CD4-positive, alpha-beta T cell (primary cell): ENCODE results near the gene STEAP3. TPM values are rescaled to one million over a fixed set of nuclear protein-coding genes. Genes with fewer than 3 reads are reported as not detected.

Experiments
- ATAC-seq: fragments of 200-7000 bp; cut with Tn5 transposase; one replicate; pipeline ENCODE4 v1.10.0; 2022; ENCODE audit warnings: mild to moderate bottlenecking; ENCODE audit not compliant: poor library complexity
- CTCF ChIA-PET: fragments of 350-600 bp; sonication (Branson Sonifier 250); formaldehyde crosslinking; loops from one replicate; lab custom pipeline; 2021; ENCODE audit warnings: antibody characterized with exemption, inconsistent platforms; lab: Charles Lee
- POLR2A ChIA-PET: fragments of 350-600 bp; sonication (Branson Sonifier 250); formaldehyde crosslinking; loops from one replicate; lab custom pipeline; 2021; ENCODE audit warnings: antibody characterized with exemption, inconsistent platforms; lab: Charles Lee
- DNase-seq, 14 experiments: peaks; one replicate each; pipeline ENCODE4 v3.0.0-alpha.2; 2013 to 2020; ENCODE audit warnings: mixed read lengths in 2 of 14
- H3K27ac ChIP-seq, 2 donors: one replicate each; pipeline versions ENCODE4 v1.5.1 to v1.7.0; 2013; ENCODE audit warnings: low read length in 2 of 2, low read depth in 1 of 2, mild to moderate bottlenecking in 1 of 2
- H3K27me3 ChIP-seq, 2 experiments: 1 replicate in 1 of 2; 2 replicates in 1 of 2; pipeline versions ENCODE4 v1.6.1 to v1.7.0; 2013; ENCODE audit warnings: low read length in 2 of 2, control low read depth in 1 of 2, mild to moderate bottlenecking in 1 of 2, moderate library complexity in 1 of 2; ENCODE audit not compliant: insufficient read depth in 2 of 2, control insufficient read depth in 1 of 2
- H3K36me3 ChIP-seq: one replicate; pipeline ENCODE4 v1.6.1; 2013; ENCODE audit warnings: low read length, control low read depth; ENCODE audit not compliant: insufficient read depth
- H3K4me1 ChIP-seq: one replicate; pipeline ENCODE4 v1.6.1; 2013; ENCODE audit warnings: low read length, control low read depth; ENCODE audit not compliant: insufficient read depth
- H3K4me3 ChIP-seq: one replicate; pipeline ENCODE4 v1.5.1; 2013; ENCODE audit warnings: mild to moderate bottlenecking, low read length, moderate library complexity
- H3K9me3 ChIP-seq, 2 experiments: 1 replicate in 1 of 2; 2 replicates in 1 of 2; pipeline versions ENCODE4 v1.6.1 to v1.7.0; 2013; ENCODE audit warnings: low read length in 2 of 2, mild to moderate bottlenecking in 2 of 2, control low read depth in 1 of 2, moderate library complexity in 1 of 2; ENCODE audit not compliant: control insufficient read depth in 1 of 2, insufficient read depth in 1 of 2
- H3K27ac Mint-ChIP-seq: one replicate; pipeline ENCODE4 v1.8.0; 2020; ENCODE audit warnings: mixed read lengths
- H3K27me3 Mint-ChIP-seq: one replicate; pipeline ENCODE4 v1.8.0; 2021; ENCODE audit warnings: mixed read lengths
- H3K36me3 Mint-ChIP-seq: one replicate; pipeline ENCODE4 v1.8.0; 2021; ENCODE audit warnings: low read depth, mixed read lengths
- H3K4me1 Mint-ChIP-seq: one replicate; pipeline ENCODE4 v1.8.0; 2021; ENCODE audit warnings: low read depth, mixed read lengths
- H3K4me3 Mint-ChIP-seq: one replicate; pipeline ENCODE4 v1.8.0; 2020; ENCODE audit warnings: mild to moderate bottlenecking, mixed read lengths
- H3K9me3 Mint-ChIP-seq: one replicate; pipeline ENCODE4 v1.8.0; 2020; ENCODE audit warnings: mixed read lengths
- intact Hi-C, 2 experiments: fragments of 100-400 bp; cut with DNase I in 1 of 2; cut with micrococcal nuclease in 1 of 2; formaldehyde crosslinking; loops; one replicate each; pipeline versions ENCODE4 v1.15.1 to v1.9.0; 2023 to 2025; cut with DNase I, micrococcal nuclease
- total RNA-seq, 174 experiments: library from RNA in 2 of 174; stranded (reverse) in 2 of 174; gene quantifications; one replicate each; pipeline ENCODE4 v1.2.3 and lab custom pipeline; 2021 to 2026
- TF ChIP-seq, protein P1 (sequence below): fragments of 200-600 bp; IDR thresholded peaks from one replicate; pipeline ENCODE4 v1.8.0; 2022; ENCODE audit warnings: antibody characterized with exemption, mild to moderate bottlenecking

Gene STEAP3
- total RNA-seq, 2 experiments from 2014 or later: not detected

DNA sequence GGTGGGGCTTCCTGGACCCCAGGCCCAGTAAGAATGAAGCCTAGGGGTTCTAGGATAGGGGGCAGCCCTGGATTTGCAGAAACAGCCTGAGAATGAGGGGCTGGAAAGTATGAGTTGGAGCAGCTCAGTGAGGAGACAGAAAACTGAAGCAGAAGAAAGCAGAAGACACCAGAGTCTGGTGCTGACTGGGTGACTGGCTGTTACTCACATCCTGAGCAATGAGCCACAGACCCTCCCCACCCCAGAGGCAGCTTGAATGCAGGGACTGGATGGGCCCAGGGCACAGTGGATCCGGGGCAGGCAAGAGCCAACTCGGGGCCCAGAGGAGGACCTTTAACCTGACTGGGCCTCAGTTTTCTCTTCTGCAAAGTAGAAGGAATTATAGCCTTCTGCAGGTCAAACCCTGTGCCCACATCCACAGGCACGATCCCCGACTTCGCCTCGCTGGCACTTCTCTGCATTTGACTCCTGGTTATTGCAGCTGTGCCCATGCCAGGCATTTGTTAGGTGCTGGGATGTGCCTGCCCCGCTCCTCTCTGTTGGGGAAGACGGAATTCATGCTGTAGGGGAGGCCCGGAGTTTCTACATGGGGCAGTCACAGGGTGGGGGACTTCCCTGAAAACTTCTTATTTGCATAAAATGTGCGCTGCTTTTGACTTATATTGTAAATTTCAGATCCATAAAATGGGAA is 8.5 kb downstream of the STEAP3 start:
- no peaks in the 10 kb centered on the region for H3K9me3 Mint-ChIP-seq
- Histone ChIP-seq H3K36me3 (no peaks in the 10 kb centered on the region), H3K27me3 (no peaks in the 10 kb centered on the region), H3K27ac (no peak overlapping the region), H3K4me1 (no peaks in the 10 kb centered on the region), H3K9me3 (no peaks in the 10 kb centered on the region), H3K4me3 (no peak overlapping the region)
- ATAC-seq (no peak), DNase-seq (no peak)
- ChIA-PET CTCF (no interaction called here), POLR2A (no interaction called here)
- no peak overlapping the region for H3K4me3 Mint-ChIP-seq
- no peaks in the 10 kb centered on the region for H3K36me3 Mint-ChIP-seq
- TF ChIP-seq, protein P1, sequence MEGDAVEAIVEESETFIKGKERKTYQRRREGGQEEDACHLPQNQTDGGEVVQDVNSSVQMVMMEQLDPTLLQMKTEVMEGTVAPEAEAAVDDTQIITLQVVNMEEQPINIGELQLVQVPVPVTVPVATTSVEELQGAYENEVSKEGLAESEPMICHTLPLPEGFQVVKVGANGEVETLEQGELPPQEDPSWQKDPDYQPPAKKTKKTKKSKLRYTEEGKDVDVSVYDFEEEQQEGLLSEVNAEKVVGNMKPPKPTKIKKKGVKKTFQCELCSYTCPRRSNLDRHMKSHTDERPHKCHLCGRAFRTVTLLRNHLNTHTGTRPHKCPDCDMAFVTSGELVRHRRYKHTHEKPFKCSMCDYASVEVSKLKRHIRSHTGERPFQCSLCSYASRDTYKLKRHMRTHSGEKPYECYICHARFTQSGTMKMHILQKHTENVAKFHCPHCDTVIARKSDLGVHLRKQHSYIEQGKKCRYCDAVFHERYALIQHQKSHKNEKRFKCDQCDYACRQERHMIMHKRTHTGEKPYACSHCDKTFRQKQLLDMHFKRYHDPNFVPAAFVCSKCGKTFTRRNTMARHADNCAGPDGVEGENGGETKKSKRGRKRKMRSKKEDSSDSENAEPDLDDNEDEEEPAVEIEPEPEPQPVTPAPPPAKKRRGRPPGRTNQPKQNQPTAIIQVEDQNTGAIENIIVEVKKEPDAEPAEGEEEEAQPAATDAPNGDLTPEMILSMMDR: no peak
- no peaks in the 10 kb centered on the region for H3K27me3 Mint-ChIP-seq
- no peak overlapping the region for H3K27ac Mint-ChIP-seq
- intact Hi-C loops: loop anchor here in 1 of 2 experiments (5.0 kb wide), 1 partner anchor 245 kb away; no protein-coding TSS in a partner anchor
- no peaks in the 10 kb centered on the region for H3K4me1 Mint-ChIP-seq

DNA sequence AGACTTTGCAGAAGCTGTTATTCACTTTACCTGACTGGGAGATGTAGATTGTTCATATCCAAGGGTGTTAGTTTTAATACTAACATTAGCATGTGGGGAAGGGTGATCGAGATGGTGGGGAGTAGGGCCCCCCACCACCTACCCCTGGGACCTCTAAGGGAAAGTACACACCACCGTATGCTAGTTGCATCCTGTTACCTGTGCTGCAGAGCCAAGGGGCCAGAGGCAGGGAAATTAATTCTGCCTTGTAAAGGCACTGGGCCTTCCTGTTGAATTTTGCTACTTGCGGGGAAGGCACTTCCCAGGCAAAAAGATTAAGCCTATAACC is 9.0 kb downstream of the STEAP3 start:
- H3K9me3 Mint-ChIP-seq: no peaks in the 10 kb centered on the region
- no peak overlapping the region for H3K4me3 Mint-ChIP-seq
- CTCF ChIA-PET: no interaction called here

DNA sequence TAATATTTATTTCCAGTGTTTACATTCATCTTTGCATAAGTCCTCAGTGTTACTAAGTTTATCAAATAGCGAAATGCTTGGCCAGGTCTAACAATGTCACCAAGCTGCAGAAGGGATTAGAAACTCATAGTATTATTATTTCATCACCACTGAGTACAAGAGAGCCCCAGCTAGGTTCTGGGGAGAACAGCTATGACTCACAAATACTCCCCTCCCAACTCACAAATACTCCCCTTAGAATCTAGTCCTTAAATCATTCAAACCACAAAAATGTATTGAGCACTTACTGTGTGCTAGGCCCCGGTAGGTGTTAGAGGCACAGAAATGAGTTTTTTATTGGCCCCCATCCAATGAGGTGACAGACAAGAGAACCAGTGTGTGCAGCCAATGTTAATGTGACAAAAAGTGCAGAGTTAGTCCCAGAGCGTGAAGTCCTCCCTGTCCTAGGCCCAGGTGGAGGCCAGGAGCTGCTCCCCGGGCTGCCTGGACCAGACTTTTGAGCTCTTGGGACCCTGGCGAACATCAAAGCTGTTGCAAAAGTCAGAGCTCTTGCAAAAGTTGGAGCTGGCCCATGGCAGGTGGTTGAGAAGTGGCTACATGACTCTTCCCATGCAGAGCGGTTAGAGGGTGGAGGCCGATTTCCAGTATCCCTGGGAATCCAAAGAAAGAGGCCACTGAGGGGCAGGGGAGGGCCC is 9.8 kb downstream of the STEAP3 start:
- H3K4me3 ChIP-seq: no peak overlapping the region
- H3K27ac ChIP-seq: no peak overlapping the region
- no peak overlapping the region for H3K27ac Mint-ChIP-seq
- H3K27me3 ChIP-seq: no peaks in the 10 kb centered on the region
- H3K4me1 Mint-ChIP-seq: no peaks in the 10 kb centered on the region
- no peaks in the 10 kb centered on the region for H3K9me3 Mint-ChIP-seq
- H3K4me3 Mint-ChIP-seq: no peak overlapping the region
- no peaks in the 10 kb centered on the region for H3K4me1 ChIP-seq
- no peak for DNase-seq
- ChIA-PET CTCF (no interaction called here), POLR2A (no interaction called here)
- TF ChIP-seq, protein P1: no peak
- no peaks in the 10 kb centered on the region for H3K36me3 Mint-ChIP-seq
- intact Hi-C loops: loop anchor here in 1 of 2 experiments (5.0 kb wide), 1 partner anchor 244 kb away; no protein-coding TSS in a partner anchor
- H3K9me3 ChIP-seq: no peaks in the 10 kb centered on the region
- no peaks in the 10 kb centered on the region for H3K27me3 Mint-ChIP-seq
- ATAC-seq: no peak
- no peaks in the 10 kb centered on the region for H3K36me3 ChIP-seq

More for the DNA sequence above, 9.0 kb downstream of the STEAP3 start:
- H3K4me3 ChIP-seq: no peak overlapping the region
- no peaks in the 10 kb centered on the region for H3K27me3 Mint-ChIP-seq
- POLR2A ChIA-PET: no interaction called here
- H3K27me3 ChIP-seq: no peaks in the 10 kb centered on the region
- H3K36me3 Mint-ChIP-seq: no peaks in the 10 kb centered on the region
- H3K9me3 ChIP-seq: no peaks in the 10 kb centered on the region
- ATAC-seq: no peak
- no peak overlapping the region for H3K27ac ChIP-seq
- H3K4me1 ChIP-seq: no peaks in the 10 kb centered on the region
- no peaks in the 10 kb centered on the region for H3K4me1 Mint-ChIP-seq
- H3K27ac Mint-ChIP-seq: no peak overlapping the region
- no peak for DNase-seq
- TF ChIP-seq, protein P1: no peak
- no peaks in the 10 kb centered on the region for H3K36me3 ChIP-seq
- intact Hi-C loops: loop anchor here in 1 of 2 experiments (5.0 kb wide), 1 partner anchor 245 kb away; no protein-coding TSS in a partner anchor
